SK-N-SH (cell line): ENCODE results near the gene HS6ST3. TPM values are rescaled to one million over a fixed set of nuclear protein-coding genes. Genes with fewer than 3 reads are reported as not detected.

Experiments
- CTCF ChIA-PET: fragments of 300-600, 350-600 bp; formaldehyde crosslinking; extraction: SDS; loops from one replicate; lab custom pipeline; 2021; lab: Yijun Ruan, JAX
- POLR2A ChIA-PET: fragments of 350-600 bp; sonication (Branson Sonifier 250); formaldehyde crosslinking; extraction: SDS; loops from one replicate; lab custom pipeline; 2020; ENCODE audit warnings: antibody characterized with exemption, inconsistent platforms; lab: Yijun Ruan, JAX
- DNase-seq: peaks from one replicate; pipeline ENCODE4 v3.0.0; 2012
- H2AFZ ChIP-seq: fragments of 200-600 bp; sonication (generic); 2 replicates; pipeline ENCODE4 v1.8.1; 2016; ENCODE audit warnings: antibody characterized with exemption, mild to moderate bottlenecking, low read depth
- H3F3A ChIP-seq: fragments of 200-600 bp; sonication (generic); replicated peaks from 2 replicates; pipeline ENCODE3; 2016; ENCODE audit warnings: antibody characterized with exemption, mild to moderate bottlenecking; ENCODE audit not compliant: insufficient read depth
- H3K27ac ChIP-seq, 2 experiments: fragments of 200-500 bp in 1 of 2; fragments of 200-600 bp in 1 of 2; sonication (Bioruptor generic) in 1 of 2; sonication (generic), shearing (Covaris generic) in 1 of 2; 2 replicates each; pipeline versions ENCODE4 v1.5.1 to v1.6.1; 2014 to 2016; ENCODE audit warnings: low read depth in 2 of 2, inconsistent platforms in 1 of 2, low read length in 1 of 2, mild to moderate bottlenecking in 1 of 2, mixed read lengths in 1 of 2
- H3K27me3 ChIP-seq: fragments of 200-600 bp; sonication (generic), shearing (Covaris generic); 2 replicates; pipeline ENCODE4 v1.6.1; 2016; ENCODE audit warnings: mixed run types; ENCODE audit not compliant: insufficient read depth
- H3K36me3 ChIP-seq, 2 experiments: fragments of 200-500 bp in 1 of 2; fragments of 200-600 bp in 1 of 2; sonication (Bioruptor generic) in 1 of 2; sonication (generic) in 1 of 2; replicated peaks in 1 of 2; 2 replicates each; pipeline versions ENCODE3 to v1.5.1; 2014 to 2016; ENCODE audit warnings: low read length in 1 of 2, mild to moderate bottlenecking in 1 of 2; ENCODE audit not compliant: insufficient read depth in 2 of 2, control insufficient read depth in 1 of 2
- H3K4me1 ChIP-seq, 2 experiments: fragments of 200-500 bp in 1 of 2; fragments of 200-600 bp in 1 of 2; sonication (Bioruptor generic) in 1 of 2; sonication (generic), shearing (Covaris generic) in 1 of 2; 2 replicates each; pipeline versions ENCODE4 v1.5.1 to v1.6.1; 2014 to 2016; ENCODE audit warnings: low read depth in 1 of 2, low read length in 1 of 2, mixed run types in 1 of 2; ENCODE audit not compliant: insufficient read depth in 2 of 2, control insufficient read depth in 1 of 2
- H3K4me2 ChIP-seq: fragments of 200-600 bp; sonication (generic), shearing (Covaris generic); 2 replicates; pipeline ENCODE4 v1.6.1; 2017; ENCODE audit warnings: mixed run types
- H3K4me3 ChIP-seq, 2 experiments: fragments of 200-500 bp in 1 of 2; fragments of 200-600 bp in 1 of 2; sonication (Bioruptor generic) in 1 of 2; sonication (generic), shearing (Covaris generic) in 1 of 2; 2 replicates each; pipeline versions ENCODE4 v1.5.1 to v1.8.1; 2014 to 2016; ENCODE audit warnings: low read depth in 2 of 2, inconsistent platforms in 1 of 2, low read length in 1 of 2, mild to moderate bottlenecking in 1 of 2, mixed read lengths in 1 of 2, moderate library complexity in 1 of 2
- H3K79me2 ChIP-seq: fragments of 200-600 bp; sonication (generic); 2 replicates; pipeline ENCODE4 v1.8.1; 2017; ENCODE audit warnings: mild to moderate bottlenecking; ENCODE audit not compliant: insufficient read depth
- H3K9ac ChIP-seq: fragments of 200-600 bp; sonication (generic); 2 replicates; pipeline ENCODE4 v1.6.1; 2017; ENCODE audit warnings: mixed run types
- H3K9me2 ChIP-seq: fragments of 200-600 bp; sonication (generic); 2 replicates; pipeline ENCODE4 v1.6.1; 2017; ENCODE audit warnings: mixed run types
- H3K9me3 ChIP-seq: fragments of 200-600 bp; sonication (generic); 2 replicates; pipeline ENCODE4 v1.6.1; 2017; ENCODE audit warnings: mixed run types, mild to moderate bottlenecking, moderate library complexity
- H4K20me1 ChIP-seq: fragments of 200-600 bp; sonication (generic); 2 replicates; pipeline ENCODE4 v1.6.1; 2017; ENCODE audit warnings: mild to moderate bottlenecking, mixed run types; ENCODE audit not compliant: insufficient read depth
- EP300 ChIP-seq, 2 experiments: IDR thresholded peaks; 2 replicates each; pipeline versions ENCODE4 v1.4.0 to v1.6.1; 2012; ENCODE audit warnings: borderline replicate concordance in 1 of 2, low read depth in 1 of 2, low read length in 1 of 2
- FOXM1 ChIP-seq: IDR thresholded peaks from 2 replicates; pipeline ENCODE4 v1.4.0; 2012; ENCODE audit warnings: low read depth, mild to moderate bottlenecking
- POLR2AphosphoS5 ChIP-seq: IDR thresholded peaks from 2 replicates; pipeline ENCODE4 v1.6.1; 2012; ENCODE audit warnings: low read depth, low read length
- RCOR1 ChIP-seq: fragments of 150-350 bp; IDR thresholded peaks from 2 replicates; pipeline ENCODE4 v1.6.1; 2017; ENCODE audit warnings: antibody characterized with exemption, low read length
- RFX5 ChIP-seq: IDR thresholded peaks from 2 replicates; pipeline ENCODE4 v1.6.1; 2012; ENCODE audit warnings: mild to moderate bottlenecking, improper control_type of control experiment, low read length
- SMC3 ChIP-seq: IDR thresholded peaks from 2 replicates; pipeline ENCODE4 v1.6.1; 2012; ENCODE audit warnings: low read depth, low read length, improper control_type of control experiment
- TAF1 ChIP-seq: IDR thresholded peaks from 2 replicates; pipeline ENCODE4 v1.6.1; 2012; ENCODE audit warnings: low read depth, mild to moderate bottlenecking, low read length, moderate library complexity, borderline replicate concordance
- TCF12 ChIP-seq: IDR thresholded peaks from 2 replicates; pipeline ENCODE4 v1.4.0; 2012
- TEAD4 ChIP-seq: IDR thresholded peaks from 2 replicates; pipeline ENCODE4 v1.4.0; 2012; ENCODE audit warnings: mild to moderate bottlenecking, borderline replicate concordance; ENCODE audit not compliant: insufficient read depth
- WGBS: methylation state at CpG from one replicate; pipeline ENCODE4 v1.1.6; 2017; ENCODE audit warnings: low lambda C conversion rate; 5-methylcytosine and 5-hydroxymethylcytosine counted together
- polyA plus RNA-seq, 3 experiments: library from polyadenylated mRNA; depleted of rRNA; stranded (reverse); fragments of >200 nt; gene quantifications; 2 replicates each; pipeline ENCODE4 v1.2.3, GENCODE V29; 2012
- TF ChIP-seq, protein P1 (sequence below): fragments of 150-350 bp; IDR thresholded peaks from 2 replicates; pipeline ENCODE4 v1.6.1; 2016; ENCODE audit warnings: mild to moderate bottlenecking, low read depth, low read length
- TF ChIP-seq, protein P2 (sequence below): IDR thresholded peaks from 2 replicates; pipeline ENCODE4 v1.4.0; 2012; ENCODE audit warnings: low read depth, borderline replicate concordance
- TF ChIP-seq, protein P3 (sequence below): IDR thresholded peaks from 2 replicates; pipeline ENCODE4 v1.6.1; 2012; ENCODE audit warnings: mild to moderate bottlenecking, low read depth, low read length, moderate library complexity
- TF ChIP-seq, protein P4 (sequence below): IDR thresholded peaks from 2 replicates; pipeline ENCODE4 v1.4.0; 2012; ENCODE audit warnings: low read depth
- TF ChIP-seq, protein P5 (sequence below): IDR thresholded peaks from 2 replicates; pipeline ENCODE4 v1.4.0; 2012; ENCODE audit warnings: low read depth, borderline replicate concordance

HS6ST3 gene
- polyA plus RNA-seq, 1 of the 3 experiments (the other 2 are of a cell fraction): under 0.01 TPM

DNA sequence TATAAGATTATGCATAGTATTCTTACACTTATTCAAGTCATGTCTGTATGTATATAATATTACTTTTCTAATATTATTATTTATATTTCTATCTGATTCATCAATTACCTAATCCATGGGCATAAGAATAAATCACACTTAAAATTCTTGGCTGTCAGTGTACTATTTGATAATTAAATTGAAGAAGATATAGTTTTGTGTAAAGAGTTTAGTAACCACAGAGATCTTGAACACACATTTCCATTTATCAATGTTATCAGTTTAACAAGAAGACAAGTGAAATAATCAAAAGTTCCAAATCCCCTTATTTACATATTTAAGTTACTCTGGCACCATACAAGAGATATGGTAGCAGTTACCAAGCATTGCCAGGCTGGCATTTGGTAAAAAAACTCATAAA lies 659.9 kb downstream of the HS6ST3 start:
- Histone ChIP-seq H3K4me1 (no peaks in the 10 kb centered on the region), H3K9me2 (no peaks in the 10 kb centered on the region), H2AFZ (no peak overlapping the region), H3F3A (no peaks in the 10 kb centered on the region), H3K9me3 (no peaks in the 10 kb centered on the region), H3K27me3 (no peaks in the 10 kb centered on the region), H3K4me2 (no peak overlapping the region), H3K4me3 (no peak overlapping the region), H3K9ac (no peak overlapping the region), H3K79me2 (no peaks in the 10 kb centered on the region), H3K27ac (no peak overlapping the region), H3K36me3 (no peaks in the 10 kb centered on the region), H4K20me1 (no peaks in the 10 kb centered on the region)
- ChIA-PET POLR2A (no interaction called here), CTCF (no interaction called here)
- TF ChIP-seq, protein P1, sequence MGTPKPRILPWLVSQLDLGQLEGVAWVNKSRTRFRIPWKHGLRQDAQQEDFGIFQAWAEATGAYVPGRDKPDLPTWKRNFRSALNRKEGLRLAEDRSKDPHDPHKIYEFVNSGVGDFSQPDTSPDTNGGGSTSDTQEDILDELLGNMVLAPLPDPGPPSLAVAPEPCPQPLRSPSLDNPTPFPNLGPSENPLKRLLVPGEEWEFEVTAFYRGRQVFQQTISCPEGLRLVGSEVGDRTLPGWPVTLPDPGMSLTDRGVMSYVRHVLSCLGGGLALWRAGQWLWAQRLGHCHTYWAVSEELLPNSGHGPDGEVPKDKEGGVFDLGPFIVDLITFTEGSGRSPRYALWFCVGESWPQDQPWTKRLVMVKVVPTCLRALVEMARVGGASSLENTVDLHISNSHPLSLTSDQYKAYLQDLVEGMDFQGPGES: no peak
- TF ChIP-seq TCF12: no peak
- TF ChIP-seq, protein P2, sequence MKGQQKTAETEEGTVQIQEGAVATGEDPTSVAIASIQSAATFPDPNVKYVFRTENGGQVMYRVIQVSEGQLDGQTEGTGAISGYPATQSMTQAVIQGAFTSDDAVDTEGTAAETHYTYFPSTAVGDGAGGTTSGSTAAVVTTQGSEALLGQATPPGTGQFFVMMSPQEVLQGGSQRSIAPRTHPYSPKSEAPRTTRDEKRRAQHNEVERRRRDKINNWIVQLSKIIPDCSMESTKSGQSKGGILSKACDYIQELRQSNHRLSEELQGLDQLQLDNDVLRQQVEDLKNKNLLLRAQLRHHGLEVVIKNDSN: no peak
- TF ChIP-seq, protein P3, sequence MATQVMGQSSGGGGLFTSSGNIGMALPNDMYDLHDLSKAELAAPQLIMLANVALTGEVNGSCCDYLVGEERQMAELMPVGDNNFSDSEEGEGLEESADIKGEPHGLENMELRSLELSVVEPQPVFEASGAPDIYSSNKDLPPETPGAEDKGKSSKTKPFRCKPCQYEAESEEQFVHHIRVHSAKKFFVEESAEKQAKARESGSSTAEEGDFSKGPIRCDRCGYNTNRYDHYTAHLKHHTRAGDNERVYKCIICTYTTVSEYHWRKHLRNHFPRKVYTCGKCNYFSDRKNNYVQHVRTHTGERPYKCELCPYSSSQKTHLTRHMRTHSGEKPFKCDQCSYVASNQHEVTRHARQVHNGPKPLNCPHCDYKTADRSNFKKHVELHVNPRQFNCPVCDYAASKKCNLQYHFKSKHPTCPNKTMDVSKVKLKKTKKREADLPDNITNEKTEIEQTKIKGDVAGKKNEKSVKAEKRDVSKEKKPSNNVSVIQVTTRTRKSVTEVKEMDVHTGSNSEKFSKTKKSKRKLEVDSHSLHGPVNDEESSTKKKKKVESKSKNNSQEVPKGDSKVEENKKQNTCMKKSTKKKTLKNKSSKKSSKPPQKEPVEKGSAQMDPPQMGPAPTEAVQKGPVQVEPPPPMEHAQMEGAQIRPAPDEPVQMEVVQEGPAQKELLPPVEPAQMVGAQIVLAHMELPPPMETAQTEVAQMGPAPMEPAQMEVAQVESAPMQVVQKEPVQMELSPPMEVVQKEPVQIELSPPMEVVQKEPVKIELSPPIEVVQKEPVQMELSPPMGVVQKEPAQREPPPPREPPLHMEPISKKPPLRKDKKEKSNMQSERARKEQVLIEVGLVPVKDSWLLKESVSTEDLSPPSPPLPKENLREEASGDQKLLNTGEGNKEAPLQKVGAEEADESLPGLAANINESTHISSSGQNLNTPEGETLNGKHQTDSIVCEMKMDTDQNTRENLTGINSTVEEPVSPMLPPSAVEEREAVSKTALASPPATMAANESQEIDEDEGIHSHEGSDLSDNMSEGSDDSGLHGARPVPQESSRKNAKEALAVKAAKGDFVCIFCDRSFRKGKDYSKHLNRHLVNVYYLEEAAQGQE: no peak
- no peak for TF ChIP-seq POLR2AphosphoS5
- TF ChIP-seq, protein P4, sequence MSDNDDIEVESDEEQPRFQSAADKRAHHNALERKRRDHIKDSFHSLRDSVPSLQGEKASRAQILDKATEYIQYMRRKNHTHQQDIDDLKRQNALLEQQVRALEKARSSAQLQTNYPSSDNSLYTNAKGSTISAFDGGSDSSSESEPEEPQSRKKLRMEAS: no peak
- no peak for TF ChIP-seq TEAD4
- TF ChIP-seq TAF1: no peak
- no peak for TF ChIP-seq SMC3
- DNase-seq: no peak

DNA sequence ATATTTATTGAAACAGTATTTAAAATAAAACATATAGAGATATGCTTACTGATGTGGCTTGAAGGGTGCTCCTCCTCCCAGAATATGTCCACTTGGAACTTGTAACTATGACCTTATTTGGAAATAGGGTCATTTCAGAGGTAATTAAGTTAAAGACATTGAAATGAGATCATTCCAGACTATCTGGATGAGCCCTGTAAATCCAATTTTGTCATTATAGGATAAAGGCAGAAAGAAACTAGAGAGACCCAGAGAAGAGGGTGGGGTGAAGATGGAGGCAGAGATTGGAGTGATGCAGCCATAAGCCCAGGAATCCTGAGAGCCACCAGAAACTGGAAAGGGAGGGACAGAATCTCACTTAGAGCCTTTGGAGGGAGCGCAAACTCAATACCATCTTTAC lies 661.2 kb downstream of the HS6ST3 start:
- WGBS: 95% methylated on average over 1 of the region's 1 CpG
- H4K20me1 ChIP-seq: no peaks in the 10 kb centered on the region

More for the DNA sequence above, 661.2 kb downstream of the HS6ST3 start:
- Histone ChIP-seq H3K36me3 (no peaks in the 10 kb centered on the region), H3K4me3 (no peak overlapping the region), H3K27me3 (no peaks in the 10 kb centered on the region), H3K4me2 (no peak overlapping the region), H3K27ac (no peak overlapping the region), H3K9me2 (no peaks in the 10 kb centered on the region), H3K9me3 (no peaks in the 10 kb centered on the region), H3K4me1 (no peaks in the 10 kb centered on the region), H3F3A (no peaks in the 10 kb centered on the region), H2AFZ (no peak overlapping the region), H3K79me2 (no peaks in the 10 kb centered on the region), H3K9ac (no peak overlapping the region)
- DNase-seq: no peak
- CTCF ChIA-PET: no interaction called here
- POLR2A ChIA-PET: no interaction called here
- TF ChIP-seq, protein P2: no peak
- TF ChIP-seq TAF1 (no peak), RCOR1 (no peak), TCF12 (no peak), RFX5 (no peak), EP300 (IDR thresholded peaks at IDR 0.05; ENCODE audit: borderline replicate concordance in 1 of 2, low read depth in 1 of 2, low read length in 1 of 2) (no peak), SMC3 (no peak), FOXM1 (no peak)
- TF ChIP-seq, protein P5, sequence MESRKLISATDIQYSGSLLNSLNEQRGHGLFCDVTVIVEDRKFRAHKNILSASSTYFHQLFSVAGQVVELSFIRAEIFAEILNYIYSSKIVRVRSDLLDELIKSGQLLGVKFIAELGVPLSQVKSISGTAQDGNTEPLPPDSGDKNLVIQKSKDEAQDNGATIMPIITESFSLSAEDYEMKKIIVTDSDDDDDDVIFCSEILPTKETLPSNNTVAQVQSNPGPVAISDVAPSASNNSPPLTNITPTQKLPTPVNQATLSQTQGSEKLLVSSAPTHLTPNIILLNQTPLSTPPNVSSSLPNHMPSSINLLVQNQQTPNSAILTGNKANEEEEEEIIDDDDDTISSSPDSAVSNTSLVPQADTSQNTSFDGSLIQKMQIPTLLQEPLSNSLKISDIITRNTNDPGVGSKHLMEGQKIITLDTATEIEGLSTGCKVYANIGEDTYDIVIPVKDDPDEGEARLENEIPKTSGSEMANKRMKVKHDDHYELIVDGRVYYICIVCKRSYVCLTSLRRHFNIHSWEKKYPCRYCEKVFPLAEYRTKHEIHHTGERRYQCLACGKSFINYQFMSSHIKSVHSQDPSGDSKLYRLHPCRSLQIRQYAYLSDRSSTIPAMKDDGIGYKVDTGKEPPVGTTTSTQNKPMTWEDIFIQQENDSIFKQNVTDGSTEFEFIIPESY: no peak
